CD4-positive, alpha-beta T cell (primary cell): ENCODE data around the gene TIAM1. TPM values are rescaled to one million over a fixed set of nuclear protein-coding genes. Genes with fewer than 3 reads are reported as not detected.

Experiments used
- ATAC-seq: fragments of 200-7000 bp; cut with Tn5 transposase; one replicate; pipeline ENCODE4 v1.10.0; 2022; ENCODE audit warnings: mild to moderate bottlenecking; ENCODE audit not compliant: poor library complexity
- CTCF ChIA-PET: fragments of 350-600 bp; sonication (Branson Sonifier 250); formaldehyde crosslinking; loops from one replicate; lab custom pipeline; 2021; ENCODE audit warnings: antibody characterized with exemption, inconsistent platforms; lab: Charles Lee
- POLR2A ChIA-PET: fragments of 350-600 bp; sonication (Branson Sonifier 250); formaldehyde crosslinking; loops from one replicate; lab custom pipeline; 2021; ENCODE audit warnings: antibody characterized with exemption, inconsistent platforms; lab: Charles Lee
- DNase-seq, 14 experiments: peaks; one replicate each; pipeline ENCODE4 v3.0.0-alpha.2; 2013 to 2020; ENCODE audit warnings: mixed read lengths in 2 of 14
- H3K27ac ChIP-seq, 2 donors: one replicate each; pipeline versions ENCODE4 v1.5.1 to v1.7.0; 2013; ENCODE audit warnings: low read length in 2 of 2, low read depth in 1 of 2, mild to moderate bottlenecking in 1 of 2
- H3K27me3 ChIP-seq, 2 experiments: 1 replicate in 1 of 2; 2 replicates in 1 of 2; pipeline versions ENCODE4 v1.6.1 to v1.7.0; 2013; ENCODE audit warnings: low read length in 2 of 2, control low read depth in 1 of 2, mild to moderate bottlenecking in 1 of 2, moderate library complexity in 1 of 2; ENCODE audit not compliant: insufficient read depth in 2 of 2, control insufficient read depth in 1 of 2
- H3K36me3 ChIP-seq: one replicate; pipeline ENCODE4 v1.6.1; 2013; ENCODE audit warnings: low read length, control low read depth; ENCODE audit not compliant: insufficient read depth
- H3K4me1 ChIP-seq: one replicate; pipeline ENCODE4 v1.6.1; 2013; ENCODE audit warnings: low read length, control low read depth; ENCODE audit not compliant: insufficient read depth
- H3K4me3 ChIP-seq: one replicate; pipeline ENCODE4 v1.5.1; 2013; ENCODE audit warnings: mild to moderate bottlenecking, low read length, moderate library complexity
- H3K9me3 ChIP-seq, 2 experiments: 1 replicate in 1 of 2; 2 replicates in 1 of 2; pipeline versions ENCODE4 v1.6.1 to v1.7.0; 2013; ENCODE audit warnings: low read length in 2 of 2, mild to moderate bottlenecking in 2 of 2, control low read depth in 1 of 2, moderate library complexity in 1 of 2; ENCODE audit not compliant: control insufficient read depth in 1 of 2, insufficient read depth in 1 of 2
- H3K27ac Mint-ChIP-seq: one replicate; pipeline ENCODE4 v1.8.0; 2020; ENCODE audit warnings: mixed read lengths
- H3K27me3 Mint-ChIP-seq: one replicate; pipeline ENCODE4 v1.8.0; 2021; ENCODE audit warnings: mixed read lengths
- H3K36me3 Mint-ChIP-seq: one replicate; pipeline ENCODE4 v1.8.0; 2021; ENCODE audit warnings: low read depth, mixed read lengths
- H3K4me1 Mint-ChIP-seq: one replicate; pipeline ENCODE4 v1.8.0; 2021; ENCODE audit warnings: low read depth, mixed read lengths
- H3K4me3 Mint-ChIP-seq: one replicate; pipeline ENCODE4 v1.8.0; 2020; ENCODE audit warnings: mild to moderate bottlenecking, mixed read lengths
- H3K9me3 Mint-ChIP-seq: one replicate; pipeline ENCODE4 v1.8.0; 2020; ENCODE audit warnings: mixed read lengths
- CTCF ChIP-seq: fragments of 200-600 bp; IDR thresholded peaks from one replicate; pipeline ENCODE4 v1.8.0; 2022; ENCODE audit warnings: antibody characterized with exemption, mild to moderate bottlenecking
- intact Hi-C, 2 experiments: fragments of 100-400 bp; cut with DNase I in 1 of 2; cut with micrococcal nuclease in 1 of 2; formaldehyde crosslinking; loops; one replicate each; pipeline versions ENCODE4 v1.15.1 to v1.9.0; 2023 to 2025; cut with DNase I, micrococcal nuclease
- total RNA-seq, 174 experiments: library from RNA in 2 of 174; stranded (reverse) in 2 of 174; gene quantifications; one replicate each; pipeline ENCODE4 v1.2.3 and lab custom pipeline; 2021 to 2026

Gene TIAM1
- total RNA-seq, 2 experiments from 2014 or later: 39.6 to 39.8 TPM

DNA sequence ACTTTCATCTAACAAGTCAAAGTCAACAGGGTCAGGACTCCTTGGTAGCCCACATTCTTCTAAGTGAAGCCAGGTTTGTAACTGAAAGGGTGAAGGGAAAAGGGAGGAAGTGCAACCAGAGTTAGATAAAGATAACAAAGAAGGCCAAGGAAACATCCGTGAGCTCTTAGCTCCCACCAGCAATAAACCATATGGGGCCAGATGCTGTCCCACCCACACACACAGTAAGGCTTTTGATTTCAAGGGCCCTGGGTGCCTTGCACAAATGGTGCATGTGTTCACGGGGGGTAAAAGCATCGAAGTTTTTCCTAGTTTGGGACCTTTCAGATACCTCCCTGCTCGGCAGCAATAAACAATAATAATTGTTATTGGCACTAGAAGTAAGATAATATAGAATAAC is 5.1 kb upstream of the TIAM1 start:
- H3K36me3 ChIP-seq: no peaks in the 10 kb centered on the region
- Mint-ChIP-seq H3K4me3 (no peak overlapping the region), H3K36me3 (no peaks in the 10 kb centered on the region), H3K27me3 (peaks cover 9% of the 10 kb centered on the region), H3K27ac (no peak overlapping the region), H3K4me1 (peaks cover 40% of the 10 kb centered on the region), H3K9me3 (peaks cover 3% of the 10 kb centered on the region)
- intact Hi-C loops: loop anchor here in 1 of 2 experiments (5.0 kb wide), 1 partner anchor 208 kb away; no protein-coding TSS in a partner anchor
- ChIA-PET CTCF (no interaction called here), POLR2A (no interaction called here)
- peaks cover 25% of the 10 kb centered on the region for H3K4me1 ChIP-seq
- ATAC-seq: no peak
- peaks cover 0 to under 1% of the 10 kb centered on the region in 2 experiments for H3K9me3 ChIP-seq
- H3K27ac ChIP-seq: no peak overlapping the region
- no peak overlapping the region for H3K4me3 ChIP-seq
- peaks cover 3% of the 10 kb centered on the region in 2 experiments for H3K27me3 ChIP-seq
- DNase-seq: no peak
- no peak for TF ChIP-seq CTCF

- H3K27ac ChIP-seq: no peak overlapping the region
- H3K9me3 ChIP-seq: peaks cover 0 to 5% of the 10 kb centered on the region in 2 experiments
- intact Hi-C loops: loop anchor here in 1 of 2 experiments (5.0 kb wide), 1 partner anchor 209 kb away; no protein-coding TSS in a partner anchor
- DNase-seq: no peak
- H3K36me3 Mint-ChIP-seq: no peaks in the 10 kb centered on the region
- no peak for ATAC-seq
- no peak for TF ChIP-seq CTCF
- H3K27me3 Mint-ChIP-seq: peaks cover 19% of the 10 kb centered on the region
- peaks cover 43% of the 10 kb centered on the region for H3K4me1 Mint-ChIP-seq
- H3K9me3 Mint-ChIP-seq: peaks cover 3% of the 10 kb centered on the region
- no peak overlapping the region for H3K27ac Mint-ChIP-seq
- ChIA-PET CTCF (no interaction called here), POLR2A (interaction anchor here (0.6 kb wide), 1 partner anchor 95 kb away, joined by 3 read pairs; no protein-coding TSS in a partner anchor)
- peaks cover 25% of the 10 kb centered on the region for H3K4me1 ChIP-seq
- H3K4me3 ChIP-seq: no peak overlapping the region
- H3K36me3 ChIP-seq: no peaks in the 10 kb centered on the region
- peaks cover 12 to 13% of the 10 kb centered on the region in 2 experiments for H3K27me3 ChIP-seq
- H3K4me3 Mint-ChIP-seq: no peak overlapping the region
Observed at GRCh38 chr21:31348188-31348587, 4.1 kb upstream of the TIAM1 start.

- Histone ChIP-seq H3K36me3 (no peaks in the 10 kb centered on the region), H3K4me1 (peaks cover 23% of the 10 kb centered on the region), H3K4me3 (no peak overlapping the region), H3K27ac (no peak overlapping the region), H3K27me3 (peaks cover 16 to 18% of the 10 kb centered on the region in 2 experiments), H3K9me3 (peaks cover 0 to 5% of the 10 kb centered on the region in 2 experiments)
- Mint-ChIP-seq H3K27me3 (peaks cover 25% of the 10 kb centered on the region), H3K4me3 (no peak overlapping the region), H3K4me1 (peaks cover 43% of the 10 kb centered on the region), H3K27ac (no peak overlapping the region), H3K36me3 (no peaks in the 10 kb centered on the region), H3K9me3 (peaks cover 3% of the 10 kb centered on the region)
- POLR2A ChIA-PET: no interaction called here
- CTCF ChIA-PET: no interaction called here
- intact Hi-C loops: loop anchor here in 1 of 2 experiments (5.0 kb wide), 1 partner anchor 210 kb away; no protein-coding TSS in a partner anchor
- no peak for DNase-seq
- ATAC-seq: no peak
- TF ChIP-seq CTCF: no peak
Observed at GRCh38 chr21:31347435-31348032, 3.5 kb upstream of the TIAM1 start.
